Keratinocyte (primary cell): ENCODE results near the gene SPATA31C1. TPM values are rescaled to one million over a fixed set of nuclear protein-coding genes. Genes with fewer than 3 reads are reported as not detected.

Experiments
- DNase-seq: peaks from one replicate; pipeline ENCODE4 v3.0.0-alpha.2; 2011; ENCODE audit warnings: low read depth, missing footprints, low spot score
- FAIRE-seq: peaks from 2 replicates; lab custom pipeline; 2011; peaks lifted over from hg19 to GRCh38; lab: Jason Lieb, UNC
- H2AFZ ChIP-seq: 2 replicates; pipeline ENCODE4 v1.6.0; 2012; ENCODE audit warnings: low read length, control low read depth, inconsistent platforms; ENCODE audit not compliant: control insufficient read depth
- H3K27ac ChIP-seq: 2 replicates; pipeline ENCODE4 v1.5.1; 2011; ENCODE audit warnings: low read length; ENCODE audit not compliant: control insufficient read depth, insufficient read depth
- H3K27me3 ChIP-seq: 3 replicates; pipeline ENCODE4 v1.6.0; 2011; ENCODE audit warnings: low read length; ENCODE audit not compliant: control insufficient read depth, insufficient read depth; ENCODE audit errors: extremely low read depth
- H3K36me3 ChIP-seq, 2 experiments: 2 replicates in 1 of 2; 3 replicates in 1 of 2; pipeline ENCODE4 v1.5.1; 2011; ENCODE audit warnings: low read length in 2 of 2, mild to moderate bottlenecking in 1 of 2; ENCODE audit not compliant: control insufficient read depth in 2 of 2, insufficient read depth in 2 of 2; ENCODE audit errors: extremely low read depth in 1 of 2
- H3K4me1 ChIP-seq: 3 replicates; pipeline ENCODE4 v1.5.1; 2011; ENCODE audit warnings: low read length; ENCODE audit not compliant: control insufficient read depth, insufficient read depth; ENCODE audit errors: extremely low read depth
- H3K4me2 ChIP-seq: 3 replicates; pipeline ENCODE4 v1.6.0; 2011; ENCODE audit warnings: low read depth, low read length; ENCODE audit not compliant: control insufficient read depth, insufficient read depth; ENCODE audit errors: extremely low read depth
- H3K4me3 ChIP-seq, 3 experiments: fragments of 200-600 bp in 1 of 3; sonication (generic) in 1 of 3; 2 replicates in 2 of 3; 3 replicates in 1 of 3; pipeline ENCODE4 v1.5.1; 2011 to 2016; ENCODE audit warnings: low read length in 3 of 3, mild to moderate bottlenecking in 3 of 3, control low read depth in 2 of 3, inconsistent platforms in 1 of 3, low read depth in 1 of 3, mixed read lengths in 1 of 3, mixed run types in 1 of 3, moderate library complexity in 1 of 3; ENCODE audit not compliant: control insufficient read depth in 2 of 3, insufficient read depth in 2 of 3; ENCODE audit errors: extremely low read depth in 1 of 3
- H3K79me2 ChIP-seq: 2 replicates; pipeline ENCODE4 v1.6.0; 2012; ENCODE audit warnings: low read length; ENCODE audit not compliant: control insufficient read depth, insufficient read depth
- H3K9ac ChIP-seq: 3 replicates; pipeline ENCODE4 v1.6.0; 2011; ENCODE audit warnings: low read length; ENCODE audit not compliant: control insufficient read depth, insufficient read depth; ENCODE audit errors: extremely low read depth
- H3K9me1 ChIP-seq: 3 replicates; pipeline ENCODE4 v1.6.0; 2011; ENCODE audit warnings: low read length; ENCODE audit not compliant: control insufficient read depth, insufficient read depth; ENCODE audit errors: extremely low read depth
- H3K9me3 ChIP-seq: 2 replicates; pipeline ENCODE4 v1.5.1; 2012; ENCODE audit warnings: low read depth, low read length; ENCODE audit not compliant: control insufficient read depth
- H4K20me1 ChIP-seq: 3 replicates; pipeline ENCODE4 v1.6.0; 2011; ENCODE audit warnings: low read length; ENCODE audit not compliant: control insufficient read depth, insufficient read depth; ENCODE audit errors: extremely low read depth
- CTCF ChIP-seq, 3 experiments: IDR thresholded peaks in 1 of 3; conservative IDR thresholded peaks in 1 of 3; optimal IDR thresholded peaks in 1 of 3; 2 replicates in 2 of 3; 3 replicates in 1 of 3; pipeline versions ENCODE3 to v1.5.1; 2011; ENCODE audit warnings: low read length in 3 of 3, mild to moderate bottlenecking in 3 of 3, moderate library complexity in 2 of 3, control low read depth in 1 of 3, inconsistent platforms in 1 of 3; ENCODE audit not compliant: insufficient read depth in 2 of 3; ENCODE audit errors: extremely low read depth in 1 of 3
- EZH2 ChIP-seq: IDR thresholded peaks from one replicate; pipeline ENCODE4 v1.6.1; 2012; ENCODE audit warnings: inconsistent platforms, mild to moderate bottlenecking, low read length, moderate library complexity
- dilution Hi-C: fragments of 300-500 bp; cut with MboI; formaldehyde crosslinking; loops from one replicate; pipeline ENCODE4 v1.7.0; 2020; ENCODE audit warnings: low sequenced_read_pairs; ENCODE audit not compliant: extremely low pct_ligation_motif_present
- polyA plus RNA-seq, 5 experiments: library from polyadenylated mRNA; depleted of rRNA in 3 of 5; stranded (reverse) in 3 of 5; stranded (forward) in 1 of 5; unstranded in 1 of 5; fragments of >200 nt; gene quantifications; 1 replicate in 1 of 5; 2 replicates in 3 of 5; 3 replicates in 1 of 5; pipeline versions ENCODE4 v1.2.1 to v1.2.3, GENCODE V29; 2011 to 2012; ENCODE audit warnings: missing spikeins in 2 of 5, low read depth in 1 of 5, low replicate concordance in 1 of 5

Gene SPATA31C1
- polyA plus RNA-seq, 1 donor (not counting 4 experiments of a cell fraction or from before 2014, with no cell fraction given), result not detected

GRCh38 chr9:87886210-87886932, 31.4 kb upstream of the SPATA31C1 start:
- no peak for TF ChIP-seq CTCF (optimal IDR thresholded peaks at IDR 0.05 in 1 of 3, IDR thresholded peaks at IDR 0.05 in 1 of 3, conservative IDR thresholded peaks at IDR 0.05 in 1 of 3; ENCODE audit: extremely low read depth in 1 of 3, insufficient read depth in 2 of 3, low read length in 3 of 3)
- TF ChIP-seq EZH2, result no peak
- Histone ChIP-seq H3K9ac (no peak overlapping the region), H2AFZ (no peak overlapping the region), H3K9me1 (no peaks in the 10 kb centered on the region), H3K9me3 (no peaks in the 10 kb centered on the region), H3K4me1 (no peaks in the 10 kb centered on the region), H3K36me3 (no peaks in the 10 kb centered on the region), H3K27me3 (no peaks in the 10 kb centered on the region), H4K20me1 (no peaks in the 10 kb centered on the region), H3K79me2 (no peaks in the 10 kb centered on the region), H3K4me3 (no peak overlapping the region), H3K4me2 (no peak overlapping the region), H3K27ac (no peak overlapping the region)
- DNase-seq (no peak), FAIRE-seq (no peak)
- dilution Hi-C loops, result no loop called here

DNA sequence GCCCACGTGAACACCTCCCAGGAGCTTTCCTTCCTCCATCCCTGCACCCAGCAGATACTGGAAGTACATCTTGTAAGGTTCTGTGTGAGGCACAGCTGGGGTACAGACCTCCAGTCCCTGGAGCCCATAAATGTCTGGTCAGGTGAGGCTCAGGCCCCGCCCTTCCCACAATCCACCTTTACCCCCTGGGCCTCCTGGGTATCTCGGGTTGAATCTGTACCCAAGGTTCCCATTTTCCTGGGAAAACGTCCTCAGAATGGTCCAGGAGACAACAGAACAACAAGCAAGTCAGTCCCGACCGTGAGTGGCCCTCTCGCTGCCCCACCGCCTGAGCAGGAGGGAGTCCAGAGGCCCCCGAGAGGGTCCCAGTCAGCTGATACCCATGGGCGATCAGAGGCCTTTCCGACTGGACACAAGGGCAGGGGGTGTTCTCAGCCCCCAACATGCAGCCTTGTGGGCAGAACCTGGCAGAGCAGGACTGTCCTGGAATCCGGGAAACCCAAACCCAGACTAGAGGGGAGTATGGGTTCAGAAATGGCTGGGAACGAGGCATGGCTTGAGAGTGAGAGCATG, 30.7 kb upstream of the SPATA31C1 start:
- H3K36me3 ChIP-seq, result no peaks in the 10 kb centered on the region
- no peaks in the 10 kb centered on the region for H3K9me3 ChIP-seq
- no peaks in the 10 kb centered on the region for H4K20me1 ChIP-seq
- dilution Hi-C loops, result no loop called here
- H3K4me3 ChIP-seq, result no peak overlapping the region
- no peaks in the 10 kb centered on the region for H3K27me3 ChIP-seq
- H3K9me1 ChIP-seq, result no peaks in the 10 kb centered on the region
- no peak overlapping the region for H3K27ac ChIP-seq
- no peak for TF ChIP-seq EZH2
- no peak for TF ChIP-seq CTCF (optimal IDR thresholded peaks at IDR 0.05 in 1 of 3, IDR thresholded peaks at IDR 0.05 in 1 of 3, conservative IDR thresholded peaks at IDR 0.05 in 1 of 3; ENCODE audit: extremely low read depth in 1 of 3, insufficient read depth in 2 of 3, low read length in 3 of 3)
- H3K4me2 ChIP-seq, result no peak overlapping the region
- H3K79me2 ChIP-seq, result no peaks in the 10 kb centered on the region
- no peak for DNase-seq
- no peak for FAIRE-seq
- H2AFZ ChIP-seq, result no peak overlapping the region
- H3K9ac ChIP-seq, result no peak overlapping the region
- no peaks in the 10 kb centered on the region for H3K4me1 ChIP-seq
